Adrenal gland (tissue), 5 donors: ENCODE measurements around the gene RPA4.

Experiments
- POLR2A ChIP-seq, 2 donors: fragments of 450-650 bp; IDR thresholded peaks; one replicate each; pipeline ENCODE4 v1.6.1; 2017; ENCODE audit warnings: antibody characterized with exemption in 2 of 2, mild to moderate bottlenecking in 2 of 2, moderate library complexity in 1 of 2
- TF ChIP-seq, protein P1 (sequence below), 6 experiments: fragments of 450-650 bp in 4 of 6; fragments of 200-600 bp in 2 of 6; sonication (generic) in 1 of 6; IDR thresholded peaks; 1 replicate in 5 of 6; 2 replicates in 1 of 6; pipeline versions ENCODE4 v1.5.1 to v1.8.0; 2016 to 2021; ENCODE audit warnings: antibody characterized with exemption in 6 of 6, mild to moderate bottlenecking in 2 of 6, moderate library complexity in 1 of 6
- donor health status: DM: no; HTN: no; CAD: no.

DNA sequence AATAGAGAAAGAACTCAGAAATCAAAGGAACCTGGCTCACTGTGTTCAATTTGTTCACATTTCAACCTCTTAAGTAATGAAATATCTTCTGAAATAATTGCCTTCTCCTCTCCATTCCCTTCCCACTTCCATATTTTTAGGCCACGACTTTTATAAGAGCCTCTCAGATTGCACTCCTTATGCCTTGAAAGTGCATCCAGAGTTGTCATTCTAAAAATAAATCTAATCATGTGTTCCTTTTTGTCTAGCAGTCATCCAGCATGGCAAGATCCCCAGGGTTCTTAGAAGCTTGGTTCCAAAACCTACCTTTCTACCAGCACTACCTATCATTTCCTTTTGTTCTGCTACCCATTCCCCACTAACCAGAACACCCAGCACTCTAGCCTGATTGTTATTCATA lies 42.4 kb upstream of the RPA4 start:
- TF ChIP-seq, protein P1, sequence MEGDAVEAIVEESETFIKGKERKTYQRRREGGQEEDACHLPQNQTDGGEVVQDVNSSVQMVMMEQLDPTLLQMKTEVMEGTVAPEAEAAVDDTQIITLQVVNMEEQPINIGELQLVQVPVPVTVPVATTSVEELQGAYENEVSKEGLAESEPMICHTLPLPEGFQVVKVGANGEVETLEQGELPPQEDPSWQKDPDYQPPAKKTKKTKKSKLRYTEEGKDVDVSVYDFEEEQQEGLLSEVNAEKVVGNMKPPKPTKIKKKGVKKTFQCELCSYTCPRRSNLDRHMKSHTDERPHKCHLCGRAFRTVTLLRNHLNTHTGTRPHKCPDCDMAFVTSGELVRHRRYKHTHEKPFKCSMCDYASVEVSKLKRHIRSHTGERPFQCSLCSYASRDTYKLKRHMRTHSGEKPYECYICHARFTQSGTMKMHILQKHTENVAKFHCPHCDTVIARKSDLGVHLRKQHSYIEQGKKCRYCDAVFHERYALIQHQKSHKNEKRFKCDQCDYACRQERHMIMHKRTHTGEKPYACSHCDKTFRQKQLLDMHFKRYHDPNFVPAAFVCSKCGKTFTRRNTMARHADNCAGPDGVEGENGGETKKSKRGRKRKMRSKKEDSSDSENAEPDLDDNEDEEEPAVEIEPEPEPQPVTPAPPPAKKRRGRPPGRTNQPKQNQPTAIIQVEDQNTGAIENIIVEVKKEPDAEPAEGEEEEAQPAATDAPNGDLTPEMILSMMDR (IDR thresholded peaks at IDR 0.05): no peak
- no peak for TF ChIP-seq POLR2A (IDR thresholded peaks at IDR 0.05)
